Left cardiac atrium (tissue), 4 donors: Measurements from ENCODE around the gene FRMPD4. TPM values are rescaled to one million over a fixed set of nuclear protein-coding genes. Genes with fewer than 3 reads are reported as not detected.

ENCODE experiments used
- ATAC-seq, 2 donors: fragments of 200-7000 bp; cut with Tn5 transposase; one replicate each; pipeline ENCODE4 v1.9.1; 2020; ENCODE audit warnings: mild to moderate bottlenecking in 2 of 2, moderate library complexity in 2 of 2
- DNase-seq: peaks from one replicate; pipeline ENCODE4 v3.0.0-alpha.2; 2020
- intact Hi-C, 2 donors: fragments of 100-400 bp; cut with DNase I; formaldehyde crosslinking; loops; one replicate each; pipeline versions ENCODE4 v1.14.1 to v1.15.1; 2022 to 2023
- total RNA-seq, 2 donors: library from RNA; stranded (reverse); fragmentation: NEBNext Ultra II Directional; extraction: Animal tissue kit (Norgen Biotek cat#: 25700); gene quantifications; one replicate each; pipeline ENCODE4 v1.2.1, GENCODE V29; 2021
- donor health status: DM: no; HTN: yes; CAD: no.
- donor health status: DM: no; HTN: yes; CAD: no; lungs with severe emphysema.
- donor health status: DM: yes; HTN: yes; CAD: no.
- donor health status: Dilated cardiomyopathy.

FRMPD4 gene
- total RNA-seq, 2 donors from 2014 or later, result 0.52 to 0.77 TPM

GRCh38 chrX:12405306-12405705 lies 267.0 kb downstream of the FRMPD4 start:
- ATAC-seq (no peak), DNase-seq (no peak)
- intact Hi-C loops, result no loop called here

GRCh38 chrX:12410523-12410922 lies 272.2 kb downstream of the FRMPD4 start:
- DNase-seq, result no peak
- ATAC-seq, result no peak
- intact Hi-C loops, result no loop called here

GRCh38 chrX:12411831-12412230 lies 273.6 kb downstream of the FRMPD4 start:
- ATAC-seq, result no peak
- no peak for DNase-seq
- intact Hi-C loops, result no loop called here

GRCh38 chrX:12412561-12412960 lies 274.3 kb downstream of the FRMPD4 start:
- ATAC-seq (no peak), DNase-seq (no peak)
- intact Hi-C loops, result no loop called here

- intact Hi-C loops, result no loop called here
Measured at GRCh38 chrX:12419591-12419990, 281.3 kb downstream of the FRMPD4 start.

GRCh38 chrX:12421918-12422317 lies 283.6 kb downstream of the FRMPD4 start:
- DNase-seq, result no peak
- intact Hi-C loops, result no loop called here
- ATAC-seq, result no peak

More at GRCh38 chrX:12419591-12419990, 281.3 kb downstream of the FRMPD4 start:
- DNase-seq, result no peak
- no peak for ATAC-seq

GRCh38 chrX:12423346-12423745 lies 285.1 kb downstream of the FRMPD4 start:
- intact Hi-C loops, result no loop called here
- no peak for ATAC-seq
- no peak for DNase-seq

- DNase-seq (no peak), ATAC-seq (no peak)
- intact Hi-C loops, result no loop called here
Measured at GRCh38 chrX:12425496-12425895, 287.2 kb downstream of the FRMPD4 start.

GRCh38 chrX:12426420-12426819 lies 288.1 kb downstream of the FRMPD4 start:
- ATAC-seq, result no peak
- DNase-seq, result no peak
- intact Hi-C loops, result no loop called here

GRCh38 chrX:12434493-12434892 lies 296.2 kb downstream of the FRMPD4 start:
- ATAC-seq, result no peak
- no peak for DNase-seq
- intact Hi-C loops, result no loop called here

GRCh38 chrX:12439416-12439815 lies 301.1 kb downstream of the FRMPD4 start:
- ATAC-seq, result no peak
- DNase-seq, result no peak
- intact Hi-C loops, result no loop called here

- ATAC-seq (no peak), DNase-seq (no peak)
- intact Hi-C loops, result no loop called here
Measured at GRCh38 chrX:12440246-12440645, 302.0 kb downstream of the FRMPD4 start.

GRCh38 chrX:12441381-12442128 lies 303.3 kb downstream of the FRMPD4 start:
- ATAC-seq, result no peak
- intact Hi-C loops, result no loop called here
- no peak for DNase-seq

- no peak for ATAC-seq
- intact Hi-C loops, result no loop called here
- DNase-seq, result no peak
Measured at GRCh38 chrX:12443534-12444098, 305.3 kb downstream of the FRMPD4 start.

- ATAC-seq, result no peak
- no peak for DNase-seq
- intact Hi-C loops, result no loop called here
Measured at GRCh38 chrX:12446342-12447075, 308.2 kb downstream of the FRMPD4 start.

GRCh38 chrX:12447448-12448064 lies 309.3 kb downstream of the FRMPD4 start:
- ATAC-seq (no peak), DNase-seq (no peak)
- intact Hi-C loops, result no loop called here

- DNase-seq (no peak), ATAC-seq (no peak)
- intact Hi-C loops, result no loop called here
Measured at GRCh38 chrX:12452268-12452667, 314.0 kb downstream of the FRMPD4 start.

- intact Hi-C loops, result no loop called here
- ATAC-seq (no peak), DNase-seq (no peak)
Measured at GRCh38 chrX:12460929-12461328, 322.7 kb downstream of the FRMPD4 start.

- intact Hi-C loops, result no loop called here
- DNase-seq (no peak), ATAC-seq (no peak)
Measured at GRCh38 chrX:12463052-12463451, 324.8 kb downstream of the FRMPD4 start.

- ATAC-seq (no peak), DNase-seq (no peak)
- intact Hi-C loops, result no loop called here
Measured at GRCh38 chrX:12463873-12464272, 325.6 kb downstream of the FRMPD4 start.
